ENCODE data around the gene SPOPL. TPM values are rescaled to one million over a fixed set of nuclear protein-coding genes. Genes with fewer than 3 reads are reported as not detected.

The SPOPL gene
- total RNA-seq, 1 experiment from 2014 or later: 21.8 TPM

- ChIA-PET CTCF (no interaction called here), POLR2A (no interaction called here)
- DNase-seq (ENCODE audit: low read depth, low spot score) (no peak), ATAC-seq (no peak)
- intact Hi-C loops (cut with micrococcal nuclease; ENCODE audit: unreplicated experiment) (no loop called here), in situ Hi-C loops (cut with HindIII; ENCODE audit: low pct_unique_long_range_greater_than_20kb, low sequenced_read_pairs) (no loop called here)
- Histone ChIP-seq H3K27ac (ENCODE audit: low read length) (no peak overlapping the region), H3K27me3 (ENCODE audit: control insufficient read depth, insufficient read depth, low read length) (no peaks in the 10 kb centered on the region), H3K4me1 (ENCODE audit: control insufficient read depth, insufficient read depth, low read length) (0 out of 2 replicates have a peak, but pooled peaks cover 5% of the 10 kb centered on the region), H3K4me3 (ENCODE audit: low read depth in 2 of 2, low read length in 2 of 2) (no peak overlapping the region), H3K9me3 (ENCODE audit: control insufficient read depth, insufficient read depth, low read depth, low read length) (no peaks in the 10 kb centered on the region), H3K36me3 (ENCODE audit: control insufficient read depth, insufficient read depth, low read length) (no peaks in the 10 kb centered on the region; the same call in 1 of the 2 replicates)
- TF ChIP-seq TCF7L2 (IDR thresholded peaks at IDR 0.05; ENCODE audit: low read depth, low read length) (no peak), REST (IDR thresholded peaks at IDR 0.05; ENCODE audit: insufficient read depth in 1 of 2, low read depth in 2 of 2, low read length in 1 of 2) (no peak), SIN3A (IDR thresholded peaks at IDR 0.05; ENCODE audit: borderline replicate concordance, insufficient read depth, low read depth, low read length) (no peak)
- no TSS peak for BruUV-seq (replicated peaks)
Measured at GRCh38 chr2:138496096-138496651, 5.4 kb upstream of the SPOPL start.

GRCh38 chr2:138497294-138497693, 4.3 kb upstream of the SPOPL start:
- intact Hi-C loops (cut with micrococcal nuclease; ENCODE audit: unreplicated experiment): no loop called here
- in situ Hi-C loops (cut with HindIII; ENCODE audit: low pct_unique_long_range_greater_than_20kb, low sequenced_read_pairs): no loop called here
- peaks cover 3% of the 10 kb centered on the region; the same call in 1 of the 2 replicates for H3K36me3 ChIP-seq (ENCODE audit: control insufficient read depth, insufficient read depth, low read length)
- H3K4me1 ChIP-seq (ENCODE audit: control insufficient read depth, insufficient read depth, low read length): 0 out of 2 replicates have a peak, but pooled peaks cover 5% of the 10 kb centered on the region
- H3K27ac ChIP-seq (ENCODE audit: low read length): no peak overlapping the region
- H3K9me3 ChIP-seq (ENCODE audit: control insufficient read depth, insufficient read depth, low read depth, low read length): no peaks in the 10 kb centered on the region
- DNase-seq (ENCODE audit: low read depth, low spot score) (no peak), ATAC-seq (no peak)
- no peak overlapping the region for H3K4me3 ChIP-seq (ENCODE audit: low read depth in 2 of 2, low read length in 2 of 2)
- CTCF ChIA-PET: no interaction called here
- TF ChIP-seq CTCF (IDR thresholded peaks at IDR 0.05): no peak
- no peak for TF ChIP-seq TCF7L2 (IDR thresholded peaks at IDR 0.05; ENCODE audit: low read depth, low read length)
- no peak for TF ChIP-seq REST (IDR thresholded peaks at IDR 0.05; ENCODE audit: insufficient read depth in 1 of 2, low read depth in 2 of 2, low read length in 1 of 2)
- TF ChIP-seq POLR2AphosphoS5 (IDR thresholded peaks at IDR 0.05; ENCODE audit: low read depth, low read length): no peak
- no peak for TF ChIP-seq SIN3A (IDR thresholded peaks at IDR 0.05; ENCODE audit: borderline replicate concordance, insufficient read depth, low read depth, low read length)
- H3K27me3 ChIP-seq (ENCODE audit: control insufficient read depth, insufficient read depth, low read length): no peaks in the 10 kb centered on the region
- no TSS peak for BruUV-seq (replicated peaks)
- POLR2A ChIA-PET: no interaction called here

Measured in Panc1 (cell line).